Neural progenitor cell (in vitro differentiated cells): ENCODE results near the gene LRP1. TPM values are rescaled to one million over a fixed set of nuclear protein-coding genes. Genes with fewer than 3 reads are reported as not detected.

Source experiments
- DNase-seq: peaks from one replicate; pipeline ENCODE4 v3.0.0-alpha.2; 2016; ENCODE audit warnings: low spot score
- H2AFZ ChIP-seq: fragments of 200-600 bp; sonication (generic); replicated peaks from 2 replicates; pipeline ENCODE4 v1.6.1; 2016; ENCODE audit warnings: antibody characterized with exemption
- H3F3A ChIP-seq: fragments of 200-600 bp; sonication (generic); 2 replicates; pipeline ENCODE4 v1.6.1; 2016; ENCODE audit warnings: antibody characterized with exemption, low read depth
- H3K27ac ChIP-seq: fragments of 200-600 bp; sonication (generic); 2 replicates; pipeline ENCODE4 v1.5.1; 2016; ENCODE audit warnings: mild to moderate bottlenecking
- H3K27me3 ChIP-seq: fragments of 200-600 bp; sonication (generic); 2 replicates; pipeline ENCODE4 v1.6.1; 2016; ENCODE audit warnings: mild to moderate bottlenecking, moderate library complexity
- H3K36me3 ChIP-seq: fragments of 200-600 bp; sonication (generic); 2 replicates; pipeline ENCODE4 v1.5.1; 2016
- H3K4me1 ChIP-seq: fragments of 200-600 bp; sonication (generic); 2 replicates; pipeline ENCODE4 v1.6.1; 2016; ENCODE audit warnings: mixed run types
- H3K4me2 ChIP-seq: fragments of 200-600 bp; sonication (generic); 2 replicates; pipeline ENCODE4 v1.6.1; 2016
- H3K4me3 ChIP-seq: fragments of 200-600 bp; sonication (generic); 2 replicates; pipeline ENCODE4 v1.5.1; 2016
- H3K79me2 ChIP-seq: fragments of 200-600 bp; sonication (generic); 2 replicates; pipeline ENCODE4 v1.6.1; 2016; ENCODE audit warnings: low read depth
- H3K9ac ChIP-seq: fragments of 200-600 bp; sonication (generic); 2 replicates; pipeline ENCODE4 v1.6.1; 2016
- H3K9me3 ChIP-seq: fragments of 200-600 bp; sonication (generic); 2 replicates; pipeline ENCODE4 v1.5.1; 2016; ENCODE audit warnings: low read depth
- H4K20me1 ChIP-seq: fragments of 200-600 bp; sonication (generic); 2 replicates; pipeline ENCODE4 v1.6.1; 2016; ENCODE audit warnings: low read depth
- H3K27ac Mint-ChIP-seq: 3 replicates; pipeline ENCODE4 v1.8.0; 2021; ENCODE audit warnings: mixed read lengths
- H3K27me3 Mint-ChIP-seq: 2 replicates; pipeline ENCODE4 v1.8.0; 2022; ENCODE audit warnings: low read depth, mild to moderate bottlenecking, inconsistent platforms, moderate library complexity, mixed read lengths; ENCODE audit not compliant: insufficient read depth
- H3K36me3 Mint-ChIP-seq: 3 replicates; pipeline ENCODE4 v1.8.0; 2021; ENCODE audit warnings: mixed read lengths
- H3K4me1 Mint-ChIP-seq: 3 replicates; pipeline ENCODE4 v1.8.0; 2021; ENCODE audit warnings: mixed read lengths
- H3K4me3 Mint-ChIP-seq: 3 replicates; pipeline ENCODE4 v1.8.0; 2021; ENCODE audit warnings: mild to moderate bottlenecking, moderate library complexity, mixed read lengths
- H3K9me3 Mint-ChIP-seq: 3 replicates; pipeline ENCODE4 v1.8.0; 2020; ENCODE audit warnings: mixed read lengths
- EZH2 ChIP-seq: fragments of 200-600 bp; sonication (generic); IDR thresholded peaks from 2 replicates; pipeline ENCODE4 v1.6.1; 2017; ENCODE audit warnings: antibody characterized with exemption, mild to moderate bottlenecking, moderate library complexity
- EZH2phosphoT487 ChIP-seq: fragments of 200-600 bp; sonication (generic); IDR thresholded peaks from 2 replicates; pipeline ENCODE4 v1.6.1; 2017; ENCODE audit warnings: antibody characterized with exemption
- total RNA-seq: library from RNA; depleted of rRNA; stranded (reverse); fragments of >200 nt; gene quantifications from 2 replicates; pipeline ENCODE4 v1.2.3, GENCODE V29; 2015; ENCODE audit warnings: low replicate concordance
- TF ChIP-seq, protein P1 (sequence below): fragments of 200-600 bp; sonication (generic); IDR thresholded peaks from 2 replicates; pipeline ENCODE4 v1.5.1; 2017; ENCODE audit warnings: antibody characterized with exemption, mild to moderate bottlenecking

Gene LRP1
- total RNA-seq, 1 donor from 2014 or later: 13.9 TPM

GRCh38 chr12:57158186-57158585 lies 29.9 kb downstream of the LRP1 start:
- Histone ChIP-seq H3K9ac (no peak overlapping the region), H3F3A (no peaks in the 10 kb centered on the region), H3K27ac (no peak overlapping the region), H4K20me1 (no peaks in the 10 kb centered on the region), H3K4me3 (no peak overlapping the region), H3K9me3 (no peaks in the 10 kb centered on the region), H3K79me2 (no peaks in the 10 kb centered on the region), H3K4me2 (no peak overlapping the region), H2AFZ (no peak overlapping the region), H3K4me1 (no peaks in the 10 kb centered on the region), H3K27me3 (no peaks in the 10 kb centered on the region), H3K36me3 (no peaks in the 10 kb centered on the region)
- Mint-ChIP-seq H3K4me1 (peaks cover 12% of the 10 kb centered on the region), H3K27ac (no peak overlapping the region), H3K4me3 (no peak overlapping the region), H3K36me3 (peaks cover 56% of the 10 kb centered on the region), H3K9me3 (no peaks in the 10 kb centered on the region), H3K27me3 (peaks cover 5% of the 10 kb centered on the region)
- DNase-seq: no peak
- TF ChIP-seq EZH2phosphoT487 (no peak), EZH2 (no peak)
- TF ChIP-seq, protein P1, sequence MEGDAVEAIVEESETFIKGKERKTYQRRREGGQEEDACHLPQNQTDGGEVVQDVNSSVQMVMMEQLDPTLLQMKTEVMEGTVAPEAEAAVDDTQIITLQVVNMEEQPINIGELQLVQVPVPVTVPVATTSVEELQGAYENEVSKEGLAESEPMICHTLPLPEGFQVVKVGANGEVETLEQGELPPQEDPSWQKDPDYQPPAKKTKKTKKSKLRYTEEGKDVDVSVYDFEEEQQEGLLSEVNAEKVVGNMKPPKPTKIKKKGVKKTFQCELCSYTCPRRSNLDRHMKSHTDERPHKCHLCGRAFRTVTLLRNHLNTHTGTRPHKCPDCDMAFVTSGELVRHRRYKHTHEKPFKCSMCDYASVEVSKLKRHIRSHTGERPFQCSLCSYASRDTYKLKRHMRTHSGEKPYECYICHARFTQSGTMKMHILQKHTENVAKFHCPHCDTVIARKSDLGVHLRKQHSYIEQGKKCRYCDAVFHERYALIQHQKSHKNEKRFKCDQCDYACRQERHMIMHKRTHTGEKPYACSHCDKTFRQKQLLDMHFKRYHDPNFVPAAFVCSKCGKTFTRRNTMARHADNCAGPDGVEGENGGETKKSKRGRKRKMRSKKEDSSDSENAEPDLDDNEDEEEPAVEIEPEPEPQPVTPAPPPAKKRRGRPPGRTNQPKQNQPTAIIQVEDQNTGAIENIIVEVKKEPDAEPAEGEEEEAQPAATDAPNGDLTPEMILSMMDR: no peak

- H3K4me3 ChIP-seq: no peak overlapping the region
- H3K27ac Mint-ChIP-seq: no peak overlapping the region
- no peak overlapping the region for H3K9ac ChIP-seq
- peaks cover 5% of the 10 kb centered on the region for H3K27me3 Mint-ChIP-seq
- H3K4me1 ChIP-seq: no peaks in the 10 kb centered on the region
- no peak overlapping the region for H3K4me3 Mint-ChIP-seq
- H3K27me3 ChIP-seq: no peaks in the 10 kb centered on the region
- no peak for TF ChIP-seq EZH2
- TF ChIP-seq, protein P1: no peak
- TF ChIP-seq EZH2phosphoT487: no peak
- no peak overlapping the region for H2AFZ ChIP-seq
- H3F3A ChIP-seq: no peaks in the 10 kb centered on the region
- H4K20me1 ChIP-seq: no peaks in the 10 kb centered on the region
- no peak overlapping the region for H3K4me2 ChIP-seq
- DNase-seq: no peak
- H3K9me3 ChIP-seq: no peaks in the 10 kb centered on the region
- peaks cover 51% of the 10 kb centered on the region for H3K36me3 Mint-ChIP-seq
- peaks cover 12% of the 10 kb centered on the region for H3K4me1 Mint-ChIP-seq
- H3K9me3 Mint-ChIP-seq: no peaks in the 10 kb centered on the region
- no peaks in the 10 kb centered on the region for H3K79me2 ChIP-seq
- H3K36me3 ChIP-seq: no peaks in the 10 kb centered on the region
- no peak overlapping the region for H3K27ac ChIP-seq
These were observed 30.4 kb downstream of the LRP1 start for GRCh38 chr12:57158665-57159064.

DNA sequence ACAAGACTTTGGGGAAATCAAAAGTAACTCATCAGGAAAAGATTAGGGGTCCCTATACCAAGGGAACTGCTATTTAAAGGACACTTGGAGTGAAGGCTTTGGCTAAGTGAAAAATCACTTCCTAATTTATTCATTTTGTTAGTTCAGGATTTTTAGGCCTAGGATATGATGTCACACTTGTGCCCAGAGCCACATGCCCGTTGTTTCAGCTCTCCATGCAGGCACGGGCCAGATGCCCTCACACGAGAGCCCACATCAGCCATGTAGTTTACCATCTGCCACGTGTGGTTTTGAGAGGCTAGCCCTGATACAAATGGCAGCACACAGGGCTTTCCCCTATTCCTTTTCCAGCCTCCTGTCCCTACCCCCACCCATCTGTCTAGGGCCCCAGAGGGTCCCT lies 31.0 kb downstream of the LRP1 start:
- Histone ChIP-seq H3K79me2 (no peaks in the 10 kb centered on the region), H3K27me3 (no peaks in the 10 kb centered on the region), H3K36me3 (no peaks in the 10 kb centered on the region), H3K4me2 (no peak overlapping the region), H3K4me3 (no peak overlapping the region), H4K20me1 (no peaks in the 10 kb centered on the region), H3K27ac (no peak overlapping the region), H3K9ac (no peak overlapping the region), H3F3A (no peaks in the 10 kb centered on the region), H3K4me1 (no peaks in the 10 kb centered on the region), H2AFZ (no peak overlapping the region), H3K9me3 (no peaks in the 10 kb centered on the region)
- Mint-ChIP-seq H3K27me3 (peaks cover 5% of the 10 kb centered on the region), H3K4me1 (peaks cover 12% of the 10 kb centered on the region), H3K4me3 (no peak overlapping the region), H3K27ac (no peak overlapping the region), H3K36me3 (peaks cover 48% of the 10 kb centered on the region), H3K9me3 (no peaks in the 10 kb centered on the region)
- DNase-seq: no peak
- TF ChIP-seq, protein P1: no peak
- TF ChIP-seq EZH2 (no peak), EZH2phosphoT487 (no peak)
